GM10248 (cell line): ENCODE results near the gene SMARCAD1.

Source experiments
- CTCF ChIA-PET: fragments of 300-600 bp; sonication (Branson Sonifier 250); formaldehyde crosslinking; extraction: SDS; loops from one replicate; lab custom pipeline; 2021; ENCODE audit warnings: antibody characterized with exemption; lab: Yijun Ruan, JAX
- POLR2A ChIA-PET: fragments of 350-650 bp; sonication (Branson Sonifier 250); formaldehyde crosslinking; extraction: SDS; loops from one replicate; lab custom pipeline; 2020; ENCODE audit warnings: antibody characterized with exemption; lab: Yijun Ruan, JAX
- DNase-seq: peaks from one replicate; pipeline ENCODE4 v3.0.0; 2012; ENCODE audit errors: extremely low spot score
- TF ChIP-seq, protein P1 (sequence below): IDR thresholded peaks from 2 replicates; pipeline ENCODE4 v1.5.1; 2012; ENCODE audit warnings: mild to moderate bottlenecking, low read depth; ENCODE audit errors: extremely low read depth, missing control alignments, control extremely low read depth

Gene SMARCAD1

DNA sequence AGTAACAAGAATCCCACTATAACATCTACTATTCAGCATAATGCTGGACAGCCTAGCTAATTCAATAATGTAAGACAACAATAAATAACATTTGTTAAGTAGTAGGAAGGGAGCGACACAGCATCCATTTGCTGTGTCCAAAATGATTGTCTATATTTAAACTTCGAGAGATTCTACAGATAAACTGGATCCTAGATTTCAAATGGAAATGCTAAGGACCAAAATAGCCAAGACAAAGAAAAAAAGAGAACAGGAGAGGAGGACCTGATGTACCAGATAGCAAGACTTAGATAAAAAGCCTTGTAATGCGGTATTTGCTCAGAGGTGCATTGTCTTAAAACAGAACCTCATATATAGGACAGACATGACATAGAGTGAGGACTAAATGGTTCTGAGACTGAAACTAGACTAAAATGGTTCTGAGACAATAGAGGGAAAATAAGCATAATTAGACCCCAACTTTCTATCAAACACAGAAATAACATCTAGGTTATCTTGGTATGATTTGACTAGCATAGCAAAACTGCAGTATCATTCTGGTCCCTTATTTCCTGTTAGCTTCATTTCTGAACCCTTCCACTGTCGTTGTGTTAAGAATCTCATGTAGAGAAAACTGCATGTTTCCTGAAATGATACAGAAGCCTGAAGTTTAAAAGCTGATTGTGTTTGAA lies 131.2 kb downstream of the SMARCAD1 start:
- ChIA-PET POLR2A (interaction anchor here (0.7 kb wide), 1 partner anchor 32 kb away, joined by 3 read pairs; no protein-coding TSS in a partner anchor), CTCF (interaction anchor here (0.9 to 1.3 kb wide), 3 partner anchors 11 to 33 kb away, joined by 3 to 5 read pairs (median 5); no protein-coding TSS in a partner anchor)
- no peak for DNase-seq
- TF ChIP-seq, protein P1, sequence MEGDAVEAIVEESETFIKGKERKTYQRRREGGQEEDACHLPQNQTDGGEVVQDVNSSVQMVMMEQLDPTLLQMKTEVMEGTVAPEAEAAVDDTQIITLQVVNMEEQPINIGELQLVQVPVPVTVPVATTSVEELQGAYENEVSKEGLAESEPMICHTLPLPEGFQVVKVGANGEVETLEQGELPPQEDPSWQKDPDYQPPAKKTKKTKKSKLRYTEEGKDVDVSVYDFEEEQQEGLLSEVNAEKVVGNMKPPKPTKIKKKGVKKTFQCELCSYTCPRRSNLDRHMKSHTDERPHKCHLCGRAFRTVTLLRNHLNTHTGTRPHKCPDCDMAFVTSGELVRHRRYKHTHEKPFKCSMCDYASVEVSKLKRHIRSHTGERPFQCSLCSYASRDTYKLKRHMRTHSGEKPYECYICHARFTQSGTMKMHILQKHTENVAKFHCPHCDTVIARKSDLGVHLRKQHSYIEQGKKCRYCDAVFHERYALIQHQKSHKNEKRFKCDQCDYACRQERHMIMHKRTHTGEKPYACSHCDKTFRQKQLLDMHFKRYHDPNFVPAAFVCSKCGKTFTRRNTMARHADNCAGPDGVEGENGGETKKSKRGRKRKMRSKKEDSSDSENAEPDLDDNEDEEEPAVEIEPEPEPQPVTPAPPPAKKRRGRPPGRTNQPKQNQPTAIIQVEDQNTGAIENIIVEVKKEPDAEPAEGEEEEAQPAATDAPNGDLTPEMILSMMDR: no peak

GRCh38 chr4:94339779-94340178 lies 132.1 kb downstream of the SMARCAD1 start:
- ChIA-PET CTCF (interaction anchor here (0.9 to 1.3 kb wide), 3 partner anchors 10 to 32 kb away, joined by 3 to 5 read pairs (median 5); no protein-coding TSS in a partner anchor), POLR2A (no interaction called here)
- TF ChIP-seq, protein P1: no peak
- DNase-seq: no peak
